Measurements from ENCODE around the gene CTDP1. TPM values are rescaled to one million over a fixed set of nuclear protein-coding genes. Genes with fewer than 3 reads are reported as not detected.

Gene CTDP1
- polyA plus RNA-seq, 3 donors from 2014 or later, result 6.6 to 20.3 (median 9.3) TPM

GRCh38 chr18:79769698-79770500, 90.3 kb downstream of the CTDP1 start:
- Mint-ChIP-seq H3K36me3 (peaks cover 0 to 9% (median 0%) of the 10 kb centered on the region in 3 donors), H3K9me3 (peaks cover 0 to 14% (median 5%) of the 10 kb centered on the region in 6 donors), H3K27ac (no peak overlapping the region), H3K27me3 (ENCODE audit: low read depth in 3 of 3) (peaks cover 0 to 9% (median 2%) of the 10 kb centered on the region in 3 donors), H3K4me3 (no peak overlapping the region), H3K4me1 (no peaks in the 10 kb centered on the region)
- no peak for DNase-seq

GRCh38 chr18:79770501-79770815, 90.9 kb downstream of the CTDP1 start:
- Mint-ChIP-seq H3K36me3 (peaks cover 0 to 9% (median 0%) of the 10 kb centered on the region in 3 donors), H3K27ac (no peak overlapping the region), H3K4me1 (no peaks in the 10 kb centered on the region), H3K27me3 (ENCODE audit: low read depth in 3 of 3) (peaks cover 0 to 9% (median 2%) of the 10 kb centered on the region in 3 donors), H3K4me3 (no peak overlapping the region), H3K9me3 (peaks cover 0 to 14% (median 5%) of the 10 kb centered on the region in 6 donors)
- DNase-seq, result no peak

DNA sequence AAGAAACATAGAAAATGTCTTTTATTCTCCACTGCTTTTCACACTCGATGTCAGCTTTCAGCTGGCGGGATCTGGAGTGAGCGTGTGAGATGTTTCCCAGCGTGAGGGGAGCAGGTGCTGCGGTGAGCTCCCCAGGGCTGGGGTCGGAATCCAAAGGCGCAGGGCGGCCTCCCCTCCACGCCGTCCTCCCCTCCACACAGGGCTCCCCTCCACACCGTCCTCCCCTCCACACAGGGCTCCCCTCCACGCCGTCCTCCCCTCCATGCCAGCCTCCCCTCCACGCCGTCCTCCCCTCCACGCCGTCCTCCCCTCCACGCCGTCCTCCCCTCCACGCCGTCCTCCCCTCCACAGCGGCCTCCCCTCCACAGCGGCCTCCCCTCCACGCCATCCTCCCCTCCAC, 91.2 kb downstream of the CTDP1 start:
- no peak overlapping the region for H3K27ac Mint-ChIP-seq
- H3K9me3 Mint-ChIP-seq, result peaks cover 0 to 14% (median 5%) of the 10 kb centered on the region in 6 donors
- peaks cover 0 to 9% (median 2%) of the 10 kb centered on the region in 3 donors for H3K27me3 Mint-ChIP-seq (ENCODE audit: low read depth in 3 of 3)
- no peak for DNase-seq
- H3K4me1 Mint-ChIP-seq, result no peaks in the 10 kb centered on the region
- H3K36me3 Mint-ChIP-seq, result peaks cover 0 to 9% (median 0%) of the 10 kb centered on the region in 3 donors
- no peak overlapping the region for H3K4me3 Mint-ChIP-seq

- Mint-ChIP-seq H3K36me3 (peaks cover 0 to 9% (median 0%) of the 10 kb centered on the region in 3 donors), H3K27me3 (ENCODE audit: low read depth in 3 of 3) (peaks cover 0 to 11% (median 2%) of the 10 kb centered on the region in 3 donors), H3K27ac (no peak overlapping the region), H3K9me3 (peaks cover 0 to 14% (median 5%) of the 10 kb centered on the region in 6 donors), H3K4me1 (no peaks in the 10 kb centered on the region), H3K4me3 (no peak overlapping the region)
- no peak for DNase-seq
Measured at GRCh38 chr18:79771446-79772107, 92.0 kb downstream of the CTDP1 start.

- Mint-ChIP-seq H3K9me3 (peaks cover 0 to 13% (median 4%) of the 10 kb centered on the region in 6 donors), H3K27ac (no peak overlapping the region), H3K36me3 (peaks cover 0 to 8% (median 0%) of the 10 kb centered on the region in 3 donors), H3K4me3 (no peak overlapping the region), H3K27me3 (ENCODE audit: low read depth in 3 of 3) (peaks cover 0 to 13% (median 2%) of the 10 kb centered on the region in 3 donors), H3K4me1 (no peaks in the 10 kb centered on the region)
- DNase-seq, result no peak
Measured at GRCh38 chr18:79772108-79772864, 92.7 kb downstream of the CTDP1 start.

GRCh38 chr18:79772865-79773696, 93.5 kb downstream of the CTDP1 start:
- Mint-ChIP-seq H3K9me3 (peaks cover 0 to 5% (median 1%) of the 10 kb centered on the region in 6 donors), H3K36me3 (peaks cover 0 to under 1% (median 0%) of the 10 kb centered on the region in 3 donors), H3K27me3 (ENCODE audit: low read depth in 3 of 3) (peaks cover 0 to 15% (median 3%) of the 10 kb centered on the region in 3 donors), H3K4me3 (no peak overlapping the region), H3K27ac (no peak overlapping the region), H3K4me1 (no peaks in the 10 kb centered on the region)
- no peak for DNase-seq

- no peak for DNase-seq
- no peak overlapping the region for H3K27ac Mint-ChIP-seq
- peaks cover 0 to 3% (median 0%) of the 10 kb centered on the region in 6 donors for H3K9me3 Mint-ChIP-seq
- peaks cover under 1 to 12% (median 5%) of the 10 kb centered on the region in 3 donors for H3K27me3 Mint-ChIP-seq (ENCODE audit: low read depth in 3 of 3)
- no peaks in the 10 kb centered on the region for H3K36me3 Mint-ChIP-seq
- H3K4me3 Mint-ChIP-seq, result no peak overlapping the region
- no peaks in the 10 kb centered on the region for H3K4me1 Mint-ChIP-seq
Measured at GRCh38 chr18:79774111-79774510, 94.5 kb downstream of the CTDP1 start.

DNA sequence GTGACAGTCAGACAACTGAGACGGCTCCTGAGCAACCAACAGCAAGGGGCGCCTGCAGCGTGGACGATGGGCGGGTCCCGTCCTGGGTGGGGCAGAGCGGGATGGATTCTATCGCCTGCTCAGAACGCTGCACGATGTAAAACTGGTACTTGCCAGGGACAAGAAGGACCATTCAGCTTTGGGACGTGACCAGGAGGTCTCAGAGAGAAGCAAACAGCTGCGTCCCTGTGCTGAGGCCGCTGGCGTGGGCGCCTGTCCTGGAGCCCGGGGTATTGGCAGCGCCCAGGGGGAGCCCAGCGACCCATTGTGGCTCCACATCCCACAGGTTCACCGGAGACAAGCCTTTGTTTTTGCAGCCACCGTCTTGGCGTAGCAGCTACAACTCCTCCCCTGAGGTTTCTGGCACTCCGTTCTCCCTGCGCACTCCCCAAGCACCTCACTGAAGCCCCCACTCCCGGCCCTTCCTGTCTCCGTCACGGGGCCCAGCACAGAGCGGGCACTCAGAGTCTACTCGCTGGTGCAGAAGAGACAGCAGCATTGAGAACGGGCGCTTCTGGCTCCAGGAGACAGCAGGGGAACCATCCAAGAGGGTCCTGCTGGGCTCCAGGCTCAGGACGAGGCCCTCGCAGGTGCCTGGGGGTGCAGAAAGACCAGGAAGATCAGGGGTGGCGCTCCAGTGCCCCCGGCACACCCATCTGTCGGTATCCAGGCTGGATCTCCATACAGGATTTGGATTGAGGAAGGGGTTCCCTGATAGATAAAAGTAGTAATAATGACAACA, 96.0 kb downstream of the CTDP1 start:
- no peaks in the 10 kb centered on the region for H3K4me1 Mint-ChIP-seq
- peaks cover 0 to 3% (median 0%) of the 10 kb centered on the region in 6 donors for H3K9me3 Mint-ChIP-seq
- no peaks in the 10 kb centered on the region for H3K36me3 Mint-ChIP-seq
- DNase-seq, result no peak
- peaks cover 2 to 14% (median 5%) of the 10 kb centered on the region in 3 donors for H3K27me3 Mint-ChIP-seq (ENCODE audit: low read depth in 3 of 3)
- H3K4me3 Mint-ChIP-seq, result no peak overlapping the region
- no peak overlapping the region for H3K27ac Mint-ChIP-seq

GRCh38 chr18:79776674-79777073, 97.1 kb downstream of the CTDP1 start:
- Mint-ChIP-seq H3K27me3 (ENCODE audit: low read depth in 3 of 3) (peaks cover 2 to 16% (median 5%) of the 10 kb centered on the region in 3 donors), H3K4me3 (no peak overlapping the region), H3K27ac (no peak overlapping the region), H3K4me1 (no peaks in the 10 kb centered on the region), H3K9me3 (peaks cover 0 to 3% (median 0%) of the 10 kb centered on the region in 6 donors), H3K36me3 (no peaks in the 10 kb centered on the region)
- DNase-seq, result no peak

DNA sequence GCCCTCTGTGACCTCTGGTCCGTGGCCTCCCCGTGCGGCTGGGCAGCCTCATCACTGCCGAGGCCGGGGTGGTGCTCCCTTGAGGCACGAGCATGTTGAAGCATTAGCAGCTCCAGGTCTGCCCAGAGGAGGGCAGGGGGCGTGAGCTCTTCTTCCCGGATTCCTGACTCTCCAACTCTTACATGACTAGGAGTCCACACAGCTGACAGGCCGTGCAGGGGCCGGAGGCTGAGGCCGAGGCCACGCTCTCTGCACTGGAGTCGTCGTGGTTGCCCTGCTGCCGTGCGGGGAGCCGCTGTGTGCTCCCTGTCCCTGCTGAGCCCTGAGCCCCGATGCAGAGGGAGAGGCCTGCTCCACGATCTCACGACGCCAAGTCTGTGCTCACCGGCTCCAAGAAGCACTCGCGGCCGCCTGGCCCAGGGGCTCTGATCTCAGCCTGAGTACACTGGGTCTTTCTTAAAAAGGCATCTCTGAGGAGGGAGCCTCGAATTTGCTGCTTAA, 98.7 kb downstream of the CTDP1 start:
- Mint-ChIP-seq H3K27ac (no peak overlapping the region), H3K4me3 (no peak overlapping the region), H3K4me1 (no peaks in the 10 kb centered on the region), H3K27me3 (ENCODE audit: low read depth in 3 of 3) (peaks cover 2 to 17% (median 5%) of the 10 kb centered on the region in 3 donors), H3K36me3 (no peaks in the 10 kb centered on the region), H3K9me3 (peaks cover 0 to 3% (median 0%) of the 10 kb centered on the region in 6 donors)
- DNase-seq, result no peak

- H3K27ac Mint-ChIP-seq, result no peak overlapping the region
- no peak for DNase-seq
- H3K9me3 Mint-ChIP-seq, result peaks cover 0 to 3% (median 0%) of the 10 kb centered on the region in 6 donors
- no peaks in the 10 kb centered on the region for H3K4me1 Mint-ChIP-seq
- peaks cover 2 to 17% (median 5%) of the 10 kb centered on the region in 3 donors for H3K27me3 Mint-ChIP-seq (ENCODE audit: low read depth in 3 of 3)
- H3K36me3 Mint-ChIP-seq, result no peaks in the 10 kb centered on the region
- H3K4me3 Mint-ChIP-seq, result no peak overlapping the region
Measured at GRCh38 chr18:79779021-79779699, 99.6 kb downstream of the CTDP1 start.

- no peak for DNase-seq
- Mint-ChIP-seq H3K27ac (no peak overlapping the region), H3K36me3 (no peaks in the 10 kb centered on the region), H3K27me3 (ENCODE audit: low read depth in 3 of 3) (peaks cover 2 to 17% (median 7%) of the 10 kb centered on the region in 3 donors), H3K9me3 (peaks cover 0 to 3% (median 0%) of the 10 kb centered on the region in 6 donors), H3K4me1 (no peaks in the 10 kb centered on the region), H3K4me3 (no peak overlapping the region)
Measured at GRCh38 chr18:79779700-79780190, 100.1 kb downstream of the CTDP1 start.

Measured in immature natural killer cell (primary cell).